T-helper 2 cell (primary cell): ENCODE data around the gene RAB3D.
"Not testable (repeated sequence)": the region's sequence is repeated elsewhere in the genome, so short reads cannot be mapped to it uniquely, and the experiment has no call there.

ENCODE experiments used
- DNase-seq, 5 experiments: peaks; one replicate each; pipeline versions ENCODE4 v3.0.0 to v3.0.0-alpha.2; 2012 to 2022

RAB3D gene

DNA sequence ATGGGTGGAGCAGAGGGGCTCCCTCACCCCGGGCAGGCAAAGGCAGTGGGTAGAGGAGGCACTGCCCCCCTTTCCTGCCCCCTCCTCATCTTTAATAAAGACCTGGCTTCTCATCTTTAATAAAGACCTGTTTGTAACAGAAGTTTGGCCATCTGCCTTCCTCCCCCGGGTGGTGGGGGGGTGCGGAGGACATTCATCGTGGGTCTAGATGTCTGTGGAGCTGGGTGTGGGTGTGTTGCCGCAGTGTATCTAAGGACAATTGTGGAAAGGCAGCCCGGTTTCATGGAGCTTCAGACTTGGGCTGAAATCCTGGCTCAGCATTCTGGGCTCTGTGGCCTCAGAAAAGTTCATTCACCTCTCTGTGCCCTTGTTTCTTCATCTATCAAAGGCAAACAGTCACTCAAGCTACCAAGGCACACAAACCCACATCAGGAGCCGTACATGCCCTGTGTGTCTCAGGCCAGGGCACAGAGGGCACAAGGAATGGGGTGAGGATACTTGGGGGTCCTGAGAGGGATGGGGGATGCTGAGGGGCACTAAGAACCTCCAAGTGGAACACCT, 26.2 kb upstream of the RAB3D start:
- DNase-seq = no peak

DNA sequence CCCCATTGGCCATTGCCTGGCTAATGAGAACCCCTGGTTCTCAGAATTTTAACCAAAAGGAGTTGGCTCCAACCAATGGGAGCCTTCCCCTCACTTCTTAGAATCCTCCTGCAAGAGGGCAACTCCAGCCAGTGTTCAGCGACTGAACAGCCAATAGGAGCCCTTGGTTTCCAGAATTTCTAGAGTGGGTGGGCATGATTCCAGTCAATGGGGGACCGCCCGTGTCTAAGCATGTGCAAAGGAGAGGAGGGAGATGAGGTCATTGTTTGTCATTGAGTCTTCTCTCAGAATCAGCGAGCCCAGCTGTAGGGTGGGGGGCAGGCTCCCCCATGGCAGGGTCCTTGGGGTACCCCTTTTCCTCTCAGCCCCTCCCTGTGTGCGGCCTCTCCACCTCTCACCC, 25.5 kb upstream of the RAB3D start:
- no peak for DNase-seq

DNA sequence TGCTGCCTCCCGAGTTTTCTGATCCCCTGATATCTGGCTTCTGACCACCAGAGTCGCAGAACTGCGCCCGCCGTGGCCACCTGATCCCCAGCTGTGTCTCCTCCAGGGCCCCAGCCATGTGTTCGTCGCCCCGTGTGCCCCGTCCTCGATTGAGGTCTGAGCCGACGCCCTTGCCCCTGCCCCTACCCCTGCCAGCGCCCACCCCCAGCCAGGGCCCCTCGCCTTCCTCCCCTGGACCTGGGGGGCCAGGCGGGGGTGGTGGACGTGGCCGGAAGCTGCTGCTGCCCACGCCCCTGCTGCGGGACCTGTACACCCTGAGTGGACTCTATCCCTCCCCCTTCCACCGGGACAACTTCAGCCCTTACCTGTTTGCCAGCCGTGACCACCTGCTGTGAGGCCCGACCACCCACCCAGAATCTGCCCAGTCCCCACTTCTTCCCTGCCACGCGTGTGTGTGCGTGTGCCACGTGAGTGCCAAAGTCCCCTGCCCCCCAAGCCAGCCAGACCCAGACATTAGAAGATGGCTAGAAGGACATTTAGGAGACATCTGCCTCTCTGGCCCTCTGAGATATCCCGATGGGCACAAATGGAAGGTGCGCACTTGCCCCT, 24.9 kb upstream of the RAB3D start:
- no peak for DNase-seq

- no peak for DNase-seq
Observed at GRCh38 chr19:11363881-11364280, 24.4 kb upstream of the RAB3D start.

GRCh38 chr19:11361771-11362731, 22.6 kb upstream of the RAB3D start:
- DNase-seq = no peak

DNA sequence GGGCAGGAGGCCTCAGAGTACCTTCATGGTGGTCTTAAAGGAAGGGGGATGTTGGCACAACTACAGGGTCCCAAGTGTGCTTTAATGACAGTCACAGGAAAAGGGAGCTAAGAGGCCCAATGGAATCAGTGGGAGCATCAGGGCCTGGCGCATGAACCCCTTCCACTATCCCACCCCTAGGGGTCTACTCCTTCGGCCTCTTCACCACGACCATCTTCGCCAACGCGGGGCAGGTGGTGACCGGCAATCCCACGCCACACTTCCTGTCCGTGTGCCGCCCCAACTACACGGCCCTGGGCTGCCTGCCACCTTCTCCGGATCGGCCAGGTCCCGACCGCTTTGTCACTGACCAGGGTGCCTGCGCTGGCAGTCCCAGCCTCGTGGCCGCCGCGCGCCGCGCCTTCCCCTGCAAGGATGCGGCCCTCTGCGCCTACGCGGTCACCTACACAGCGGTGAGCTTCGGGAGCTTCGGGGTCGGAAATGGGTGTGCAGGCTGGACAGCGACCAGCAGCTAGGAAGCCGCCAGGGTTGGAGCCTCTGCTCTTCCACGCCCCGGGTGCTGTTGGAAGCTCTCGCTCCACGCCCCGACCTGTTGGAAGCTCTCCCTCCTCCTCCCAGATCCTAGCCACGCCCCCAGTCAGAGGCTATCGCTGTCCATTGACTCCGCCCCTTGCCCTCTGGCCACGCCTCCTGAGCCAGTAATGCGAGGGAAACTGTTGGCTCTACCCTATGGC, 21.7 kb upstream of the RAB3D start:
- DNase-seq = no peak

GRCh38 chr19:11359421-11359820, 20.0 kb upstream of the RAB3D start:
- DNase-seq = no peak

- no peak for DNase-seq
Observed at GRCh38 chr19:11356676-11357550, 17.5 kb upstream of the RAB3D start.

GRCh38 chr19:11356074-11356397, 16.6 kb upstream of the RAB3D start:
- DNase-seq = no peak

- DNase-seq = peak; percentile 73 to 87 (median 77)
Observed at GRCh38 chr19:11355160-11356073, 16.0 kb upstream of the RAB3D start, which contains the start of gene PLPPR2. Gene PLPPR2, plus strand, starts transcription at chr19:11355432. Its CDS starts 2,242 bp downstream, at chr19:11357674.

- DNase-seq = not testable (repeated sequence)
Observed at GRCh38 chr19:11354102-11354501, 14.6 kb upstream of the RAB3D start.

- no peak for DNase-seq
Observed at GRCh38 chr19:11349171-11349570, 9.7 kb upstream of the RAB3D start.

GRCh38 chr19:11347546-11348039, 8.1 kb upstream of the RAB3D start:
- no peak for DNase-seq

DNA sequence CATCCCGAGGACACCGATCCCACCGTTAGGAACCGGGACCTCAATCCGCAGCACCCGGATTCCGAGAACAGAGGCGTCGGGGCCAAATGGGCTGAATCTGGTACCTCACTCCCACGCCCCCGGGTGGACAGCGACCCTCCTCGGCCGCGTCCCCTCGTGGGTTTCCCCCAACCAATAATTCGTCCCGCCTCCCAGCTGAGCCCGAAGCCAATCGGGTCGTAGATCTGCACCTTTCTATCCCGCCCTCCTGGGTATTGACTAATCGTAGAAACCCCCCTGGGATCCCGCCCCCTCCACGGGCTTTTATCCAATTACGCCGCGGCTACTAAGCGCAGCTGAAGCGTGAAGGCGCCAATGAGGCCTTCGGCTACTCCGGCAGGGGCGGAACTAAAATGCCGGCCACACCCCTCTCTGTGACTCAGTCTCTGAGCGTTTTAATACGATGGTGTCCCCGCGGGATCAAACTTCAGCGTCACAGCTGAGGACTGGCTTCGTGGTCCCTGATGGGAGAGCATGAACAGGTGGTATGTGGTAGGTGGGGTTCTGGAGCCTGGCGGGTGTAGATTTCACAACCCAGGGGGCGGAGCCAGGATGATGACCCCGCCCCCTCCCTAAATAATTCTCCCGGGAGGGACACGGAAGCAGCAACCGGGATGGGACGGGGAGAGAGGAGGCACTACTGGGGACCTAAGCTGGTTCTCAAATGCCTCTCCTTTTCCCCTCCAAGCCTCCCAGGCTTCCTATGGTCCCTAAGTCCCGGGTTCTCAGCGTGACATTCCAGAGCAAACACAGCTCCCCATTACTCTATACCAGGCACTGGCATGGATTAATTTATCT, 6.9 kb upstream of the RAB3D start, which contains the start of the genes CCDC159 and TMEM205:
TSS of gene CCDC159 (plus strand) at position 416 of the 837 bp plus-strand sequence. CDS start at position 504, 88 bp downstream.
TSS of gene TMEM205 (minus strand) at position 165 of the 837 bp plus-strand sequence. CDS start 649 bp downstream, outside the sequence.
- DNase-seq = peak; percentile 90 to 99 (median 98)

DNA sequence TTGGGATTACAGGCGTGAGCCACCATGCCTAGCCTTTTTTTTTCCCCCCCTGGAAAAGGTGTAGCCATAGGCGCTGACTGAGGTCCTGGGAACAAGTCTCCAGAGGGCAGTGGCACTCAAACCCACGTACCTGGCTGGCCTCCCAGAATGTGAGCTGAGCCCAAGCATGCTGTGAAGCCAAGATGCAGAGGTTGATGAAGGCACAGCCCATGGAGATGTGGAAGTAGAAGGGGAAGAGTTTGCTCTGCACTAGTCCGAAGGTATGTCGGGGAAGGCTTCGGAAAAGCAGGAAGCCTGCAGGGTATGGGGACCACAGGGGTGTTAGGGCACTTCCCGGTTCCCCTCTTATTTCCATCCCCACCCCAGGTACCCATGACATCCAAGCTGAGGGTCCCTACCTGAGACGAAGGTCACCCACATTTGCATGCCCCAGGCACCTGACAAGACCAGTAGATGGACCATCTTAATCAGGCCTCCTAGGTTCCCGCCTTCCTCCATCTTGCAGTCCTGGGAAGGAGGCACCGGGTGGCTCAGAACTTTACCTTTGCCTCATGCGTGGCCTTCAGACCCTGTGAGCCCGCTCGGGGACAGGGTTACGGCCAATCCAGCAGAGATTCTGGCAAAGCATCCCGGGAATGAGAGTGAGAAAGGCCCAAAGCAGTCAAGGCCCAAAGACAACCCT, 5.8 kb upstream of the RAB3D start:
- no peak for DNase-seq

- no peak for DNase-seq
Observed at GRCh38 chr19:11342429-11342828, 3.0 kb upstream of the RAB3D start.

DNA sequence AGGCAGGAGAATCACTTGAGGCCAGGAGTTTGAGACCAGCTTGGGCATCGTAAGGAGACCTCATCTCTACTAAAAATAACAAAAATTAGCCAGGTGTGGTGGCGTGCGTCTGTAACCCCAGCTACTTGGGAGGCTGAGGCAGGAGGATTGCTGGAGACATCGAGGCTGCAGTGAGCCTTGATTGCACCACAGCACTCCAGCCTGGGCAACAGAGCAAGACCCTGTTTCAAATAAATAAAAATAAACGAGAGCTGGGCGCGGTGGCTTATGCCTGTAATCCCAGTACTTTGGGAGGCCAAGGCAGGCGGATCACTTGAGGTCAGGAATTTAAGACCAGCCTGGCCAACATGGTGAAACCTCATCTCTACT, 626 bp upstream of the RAB3D start:
- DNase-seq = not testable (repeated sequence)

DNA sequence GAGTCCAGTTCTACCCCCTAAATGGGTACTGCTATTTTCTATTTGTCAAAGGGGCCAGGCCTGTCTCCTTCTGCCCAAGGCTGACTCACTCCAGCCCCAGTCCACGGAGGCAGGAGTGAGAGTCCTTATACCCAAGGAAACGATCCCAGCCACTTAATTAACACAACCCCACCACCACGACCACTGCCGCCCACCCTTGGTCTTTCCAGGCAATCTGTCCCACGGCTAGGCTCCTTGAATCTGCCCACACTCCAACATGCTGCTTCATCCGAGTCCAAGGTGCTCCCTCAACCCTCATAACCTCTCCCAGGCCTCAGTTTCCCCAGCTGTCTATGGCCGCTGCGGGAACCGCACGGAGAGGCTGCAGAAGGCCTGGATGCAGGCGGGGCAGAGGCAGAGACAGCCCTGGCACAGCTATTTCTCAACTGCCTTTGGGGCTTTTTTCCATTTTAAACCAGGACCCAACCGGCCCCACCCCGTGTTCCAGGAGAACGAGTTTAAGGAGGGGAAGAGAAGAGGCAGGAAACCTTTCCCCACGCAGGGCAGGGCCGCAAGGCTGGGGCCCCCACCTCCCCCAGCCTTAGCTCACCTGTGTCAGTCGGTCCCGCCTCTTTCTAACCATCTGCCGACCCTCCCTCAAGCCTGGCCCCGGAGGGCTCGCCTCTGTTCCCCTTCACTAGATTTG, 746 bp downstream of the RAB3D start:
- no peak for DNase-seq
